Spleen (tissue), 7 donors: ENCODE measurements around the gene TAS2R60.

ENCODE experiments used
- CTCF ChIP-seq, 11 experiments: fragments of 200-600 bp in 7 of 11; fragments of 450-650 bp in 4 of 11; sonication (generic) in 4 of 11; IDR thresholded peaks in 8 of 11; conservative IDR thresholded peaks in 3 of 11; 1 replicate in 7 of 11; 2 replicates in 4 of 11; pipeline versions ENCODE4 v1.4.0 to v1.8.0; 2016 to 2021; ENCODE audit warnings: antibody characterized with exemption in 11 of 11, inconsistent platforms in 4 of 11, mild to moderate bottlenecking in 1 of 11
- POLR2A ChIP-seq, 3 donors: fragments of 450-650 bp; IDR thresholded peaks; one replicate each; pipeline ENCODE4 v1.5.1; 2017; ENCODE audit warnings: antibody characterized with exemption in 3 of 3, mild to moderate bottlenecking in 1 of 3
- donor health status: DM: no; HTN: no; CAD: no; lungs with moderate emphysema.
- donor health status: DM: no; HTN: no; CAD: no.
- donor health status: DM: no; HTN: no; CAD: no.

GRCh38 chr7:143447466-143447865 lies 4.2 kb downstream of the TAS2R60 start:
- no peak for TF ChIP-seq CTCF (IDR thresholded peaks at IDR 0.05 in 8 of 11, conservative IDR thresholded peaks at IDR 0.05 in 3 of 11)
- TF ChIP-seq POLR2A (IDR thresholded peaks at IDR 0.05): no peak
